GM21367 (cell line): ENCODE measurements around the gene SEMA5B.

Experiments
- ATAC-seq: cut with Tn5 transposase; IDR thresholded peaks from one replicate; pipeline ENCODE4 v1.9.1; 2021; ENCODE audit not compliant: unreplicated experiment

Gene SEMA5B

GRCh38 chr3:122974764-122975162 lies 52.8 kb downstream of the SEMA5B start:
- no peak for ATAC-seq

DNA sequence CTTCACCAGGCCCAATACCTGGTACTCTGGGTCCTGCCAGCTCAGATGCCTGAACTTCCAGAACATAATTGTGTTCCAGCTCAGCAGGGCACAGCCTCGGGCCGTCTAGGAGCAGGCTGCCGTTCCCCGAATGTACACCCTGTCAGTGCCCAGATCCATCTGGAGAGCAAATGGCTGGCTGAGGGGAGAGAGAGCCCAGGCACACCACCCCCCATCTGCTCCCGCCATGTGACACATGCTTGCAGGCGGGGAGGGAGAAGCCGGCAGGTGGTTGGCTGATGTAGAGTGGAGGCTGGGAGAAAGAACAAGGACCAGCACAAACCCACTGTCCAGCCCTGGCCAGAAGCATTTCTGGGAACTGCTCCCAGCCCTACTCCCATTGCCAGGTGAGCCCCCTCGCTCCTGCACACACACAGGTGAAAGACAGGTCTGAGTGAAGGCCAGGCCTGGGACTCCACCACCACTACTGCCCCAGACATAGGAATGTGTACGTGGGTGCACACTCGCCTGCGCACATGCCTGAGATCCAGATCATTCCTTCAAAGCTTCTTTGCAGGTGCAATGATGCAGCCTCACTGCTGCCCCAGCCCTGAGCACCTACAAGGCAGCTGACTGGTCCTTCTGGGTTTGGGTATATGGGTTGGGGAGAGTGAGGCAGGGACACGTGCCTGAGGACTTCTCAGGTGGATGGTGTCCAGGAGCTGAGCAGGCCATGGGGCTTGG lies 53.5 kb downstream of the SEMA5B start:
- ATAC-seq, result no peak

- no peak for ATAC-seq
Measured at GRCh38 chr3:122972141-122972540, 55.4 kb downstream of the SEMA5B start.

- ATAC-seq, result no peak
Measured at GRCh38 chr3:122969585-122970469, 57.7 kb downstream of the SEMA5B start.

- no peak for ATAC-seq
Measured at GRCh38 chr3:122967765-122968164, 59.8 kb downstream of the SEMA5B start.

GRCh38 chr3:122967356-122967755 lies 60.2 kb downstream of the SEMA5B start:
- ATAC-seq, result no peak

DNA sequence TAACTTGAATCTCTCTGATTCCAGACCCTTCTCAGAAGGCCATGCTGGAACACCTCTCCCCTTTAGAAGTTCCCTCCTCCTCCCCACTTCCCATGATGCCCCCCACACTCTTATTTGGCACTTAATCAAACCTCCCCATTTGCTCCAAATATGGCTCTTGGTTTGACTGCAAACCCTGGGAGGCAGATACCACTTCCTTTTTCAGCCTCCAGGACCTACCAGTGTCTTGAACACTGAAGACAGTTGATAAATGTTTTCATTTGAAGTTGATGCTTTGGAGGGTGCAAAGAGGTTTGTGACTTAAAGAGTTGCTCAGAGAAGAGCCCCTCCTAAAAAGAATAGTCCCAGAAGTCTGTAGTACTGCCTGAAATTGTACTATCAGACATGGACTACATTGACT lies 61.5 kb downstream of the SEMA5B start:
- ATAC-seq, result no peak

DNA sequence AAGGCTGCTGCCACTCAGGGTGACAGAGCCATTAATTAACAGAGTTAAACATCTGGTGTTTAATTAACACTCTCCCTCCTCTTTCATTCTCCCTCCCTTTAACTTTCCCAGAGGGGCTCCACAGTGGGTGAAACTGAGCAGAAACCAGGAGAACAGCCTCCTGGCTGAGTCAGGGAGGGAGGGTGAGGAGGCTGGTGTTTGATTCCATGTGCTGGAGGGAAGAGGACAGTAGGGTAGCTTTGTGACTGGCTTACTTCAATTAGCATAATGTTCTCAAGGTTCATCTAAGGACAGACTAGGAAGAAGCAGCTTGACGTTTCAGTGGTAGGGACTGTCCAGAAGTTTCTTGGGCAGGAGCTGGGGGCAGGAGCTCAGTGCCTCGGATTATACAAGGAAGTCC lies 62.8 kb downstream of the SEMA5B start:
- ATAC-seq, result no peak

DNA sequence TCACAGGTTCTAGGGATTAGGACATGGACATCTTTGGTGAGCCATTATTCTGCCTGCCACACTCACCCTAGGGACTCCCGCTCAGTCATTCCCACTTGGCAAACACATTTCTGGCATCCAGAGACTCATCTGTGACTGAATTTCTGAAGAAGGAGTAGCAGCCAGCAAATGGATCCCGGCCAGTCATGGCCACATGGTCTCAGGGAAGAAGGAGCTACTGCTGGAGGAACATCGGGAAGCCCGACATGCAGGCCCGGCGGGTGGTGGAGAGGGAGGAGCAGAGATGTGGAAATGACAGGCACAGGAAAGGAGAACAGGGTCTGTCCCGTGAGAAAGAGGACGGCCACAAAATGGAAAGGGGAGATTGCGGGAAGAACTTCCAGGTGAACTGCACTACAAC lies 65.4 kb downstream of the SEMA5B start:
- ATAC-seq, result no peak

DNA sequence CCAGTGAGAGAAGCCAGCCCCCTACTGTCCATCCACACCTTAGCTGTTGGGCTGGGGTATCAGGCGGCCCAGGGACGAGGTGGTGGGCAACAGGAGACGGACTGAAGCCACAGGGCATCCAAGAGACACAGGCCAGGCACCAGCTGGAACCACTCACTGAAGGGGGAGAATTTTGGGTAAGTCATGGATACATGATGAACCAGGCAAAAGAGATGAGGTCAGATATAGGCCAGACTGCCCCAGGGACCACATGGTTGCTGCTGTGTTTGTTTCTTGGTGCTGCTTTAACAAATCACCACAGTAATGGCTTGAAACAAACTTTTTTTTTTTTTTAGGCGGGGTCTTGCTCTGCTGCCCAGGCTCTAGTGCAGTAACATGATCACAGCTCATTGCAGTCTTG lies 66.4 kb downstream of the SEMA5B start:
- ATAC-seq, result no peak

GRCh38 chr3:122960652-122961051 lies 66.9 kb downstream of the SEMA5B start:
- ATAC-seq, result no peak

DNA sequence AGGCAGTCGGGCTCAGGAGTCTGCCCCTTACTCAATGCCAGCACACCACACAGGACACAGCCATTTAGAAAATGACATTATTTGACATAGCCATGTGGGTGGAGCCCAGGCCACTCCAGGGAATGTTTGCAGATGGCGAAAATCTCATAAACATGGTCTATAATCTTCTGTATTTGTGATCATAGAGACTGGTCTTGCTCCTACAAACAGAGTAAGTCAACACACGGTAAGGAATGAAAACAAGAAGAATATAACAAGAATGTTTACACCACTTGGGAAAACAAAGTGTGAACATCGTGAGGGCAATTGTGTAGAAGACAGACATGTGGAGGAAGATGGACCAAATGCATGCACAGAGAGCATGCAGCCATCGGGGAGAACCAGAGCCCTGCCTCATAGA lies 68.2 kb downstream of the SEMA5B start:
- ATAC-seq, result no peak

DNA sequence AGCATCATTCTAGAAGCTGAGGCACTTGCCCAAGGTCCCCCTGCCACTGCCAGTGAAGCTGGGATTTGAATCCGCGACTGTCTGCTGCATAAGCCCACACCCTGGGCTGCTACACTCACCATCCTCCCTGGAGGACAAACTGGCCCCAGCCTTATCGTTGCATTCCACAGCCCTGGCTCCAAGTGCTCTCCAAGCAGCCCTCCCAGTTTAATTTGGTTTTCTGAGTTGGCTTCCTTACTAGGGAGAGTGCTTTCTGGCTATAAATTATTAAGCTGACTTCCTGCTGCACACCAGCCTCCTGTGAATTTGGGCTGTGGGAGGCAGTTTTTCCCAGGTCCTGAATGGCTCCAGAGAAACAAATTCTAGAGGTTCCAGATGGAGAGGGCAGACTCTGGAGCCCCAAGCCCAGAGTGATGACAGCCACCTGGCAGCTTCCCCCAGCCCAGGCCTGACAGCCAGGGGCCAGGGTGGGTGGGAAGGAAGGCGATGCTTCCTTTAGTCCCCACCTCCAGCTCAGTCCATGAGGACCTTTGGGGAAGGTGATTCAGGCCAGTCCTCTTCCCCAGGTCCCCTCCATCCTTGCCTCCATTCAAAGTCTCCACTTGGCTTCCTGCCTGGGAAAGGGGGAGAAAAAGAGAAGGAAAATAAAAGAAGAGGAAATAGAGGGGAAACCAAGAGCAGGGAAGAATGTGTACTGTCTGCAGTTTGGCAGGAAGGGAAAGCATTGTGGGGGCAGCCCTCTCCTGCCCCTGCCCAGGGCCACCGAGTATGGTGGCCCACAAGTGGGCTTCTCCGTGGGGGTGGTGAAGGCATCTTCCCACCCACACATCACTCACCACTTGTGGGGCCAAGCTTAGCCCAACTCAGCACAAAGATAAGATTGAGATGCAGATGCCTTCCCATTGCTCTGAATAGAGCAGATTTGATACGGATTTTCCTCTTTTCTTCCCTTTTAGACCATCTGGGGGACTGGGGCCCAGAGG lies 69.6 kb downstream of the SEMA5B start:
- ATAC-seq, result no peak

DNA sequence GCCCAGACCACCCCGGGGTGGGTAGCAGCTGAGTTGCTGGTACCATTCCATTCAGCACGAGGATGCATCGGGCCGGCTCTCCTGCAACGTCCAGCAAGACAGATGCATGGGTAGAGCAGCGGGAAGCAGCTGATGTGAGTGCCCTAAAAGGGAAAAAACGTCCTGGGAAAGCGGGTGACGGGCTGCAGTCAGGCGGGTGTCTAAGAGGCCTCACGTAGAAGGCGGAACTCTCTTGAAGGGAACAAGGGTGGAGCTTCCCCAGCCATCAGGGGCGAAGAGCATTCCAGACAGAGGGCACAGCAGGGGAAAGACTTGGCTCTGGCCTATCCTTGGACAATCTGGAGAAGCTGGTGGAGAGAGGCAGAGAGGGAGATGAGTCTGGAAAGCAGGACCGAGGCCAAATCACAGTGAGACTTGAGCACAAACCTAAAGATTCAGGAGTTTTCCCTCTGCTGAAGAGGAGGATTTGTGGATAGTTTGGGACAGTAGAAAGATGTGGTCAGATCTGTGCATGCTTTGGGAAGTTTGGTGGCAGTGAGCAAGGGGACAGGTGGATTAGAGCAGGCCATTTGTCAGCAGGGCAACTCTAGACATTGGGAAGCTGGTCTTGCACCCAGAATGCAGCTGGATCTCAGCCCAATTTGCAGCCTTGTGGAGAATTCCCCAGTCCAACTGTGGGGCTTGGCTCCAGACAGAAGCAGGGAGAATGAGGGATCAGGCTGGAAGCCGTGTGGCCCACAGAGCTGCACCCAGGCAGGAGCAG lies 70.7 kb downstream of the SEMA5B start:
- no peak for ATAC-seq

DNA sequence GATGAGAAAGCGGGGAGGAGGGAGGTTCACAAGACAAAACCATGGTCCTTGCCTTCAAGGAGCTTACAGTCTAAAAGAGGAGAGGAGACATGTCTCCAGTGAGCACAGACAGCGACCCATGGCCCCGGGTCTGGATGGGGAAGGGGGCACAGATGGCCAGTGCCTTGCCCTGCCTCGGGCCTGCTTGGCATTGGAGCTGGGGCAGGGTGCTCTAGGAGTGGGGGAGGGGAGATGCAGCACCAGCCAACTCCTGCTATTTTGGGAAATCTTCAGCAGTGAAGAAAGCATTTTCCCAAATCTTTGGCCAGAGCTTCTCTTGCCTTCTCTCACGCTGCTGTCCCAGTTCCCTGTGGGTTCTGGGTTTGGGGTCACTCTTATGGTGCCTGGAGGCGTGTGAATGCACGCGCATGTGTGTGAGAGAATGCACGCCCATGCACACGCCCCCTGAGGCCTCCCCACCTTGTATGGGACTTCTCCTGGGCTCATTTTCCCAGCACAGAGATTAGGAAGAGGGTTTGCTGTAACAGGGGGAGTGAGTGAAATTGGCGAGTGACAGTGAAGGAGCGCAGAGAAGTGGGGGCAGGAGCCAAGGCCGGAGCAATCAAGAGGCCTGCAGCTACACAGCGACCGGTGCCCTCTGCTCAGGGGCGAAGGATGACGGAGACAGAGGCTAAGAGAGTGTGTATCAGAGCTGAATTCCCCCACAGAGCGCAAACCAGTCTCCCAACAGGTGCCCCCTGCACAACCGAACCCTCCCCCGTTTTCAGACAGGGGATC lies 71.5 kb downstream of the SEMA5B start:
- no peak for ATAC-seq

GRCh38 chr3:122952520-122952919 lies 75.0 kb downstream of the SEMA5B start:
- ATAC-seq, result no peak

DNA sequence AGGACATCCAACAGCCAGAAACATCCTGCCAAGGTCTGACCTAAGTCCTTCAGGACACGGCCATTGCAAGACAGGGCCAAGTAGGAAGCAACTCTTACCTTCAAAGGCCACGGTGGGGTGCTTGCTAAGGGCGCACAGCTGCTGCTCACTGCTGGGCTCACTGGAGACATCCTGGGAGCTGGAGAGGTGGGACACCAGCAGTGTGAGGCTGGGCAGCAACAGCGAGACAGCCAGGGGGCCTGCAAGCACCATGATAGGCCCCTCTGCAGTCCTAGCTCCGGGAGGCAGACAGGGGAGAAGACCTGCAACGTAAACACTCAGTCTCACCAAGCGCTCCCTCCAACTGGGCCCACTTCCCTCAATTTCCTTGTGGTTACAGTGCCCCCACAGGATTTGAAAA lies 79.2 kb downstream of the SEMA5B start:
- ATAC-seq, result no peak

DNA sequence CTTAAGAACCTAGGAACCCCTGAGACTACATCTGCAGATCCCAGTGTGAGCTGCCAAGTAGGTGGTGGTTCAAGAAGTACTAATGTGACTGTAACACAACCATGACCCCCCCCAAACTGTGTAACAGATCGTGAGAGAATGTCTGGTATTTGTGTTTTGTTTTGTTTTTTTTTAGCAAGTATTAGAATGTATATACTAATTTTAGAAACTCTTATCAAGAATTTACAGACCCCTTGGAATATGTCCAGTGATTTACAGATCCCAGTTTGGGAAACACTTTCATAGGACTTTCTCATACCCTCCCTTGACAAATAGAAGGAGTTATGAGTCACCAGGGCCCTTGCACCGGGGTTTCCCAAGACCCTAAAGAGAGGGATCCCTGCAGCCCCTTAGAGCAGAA lies 79.8 kb downstream of the SEMA5B start:
- no peak for ATAC-seq

DNA sequence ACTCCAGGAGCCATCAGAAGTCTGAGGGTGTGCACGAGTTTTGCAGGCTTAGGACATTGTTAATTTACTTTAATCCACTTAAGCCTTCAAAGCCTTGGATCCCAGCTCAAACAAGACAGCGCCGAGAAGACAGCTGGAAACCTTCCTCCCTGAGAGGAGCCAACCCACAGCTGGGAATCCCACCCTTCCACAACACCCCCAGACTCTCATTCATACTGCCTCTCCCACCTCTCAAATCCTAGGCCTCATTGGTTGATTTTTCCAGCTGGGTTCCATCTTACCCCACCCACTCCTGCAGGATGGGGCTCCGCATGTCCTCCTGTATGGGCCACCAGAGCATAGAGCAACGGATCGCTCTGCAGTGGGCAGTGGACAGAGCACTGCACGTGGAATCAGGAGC lies 80.4 kb downstream of the SEMA5B start:
- no peak for ATAC-seq

- no peak for ATAC-seq
Measured at GRCh38 chr3:122946185-122946584, 81.4 kb downstream of the SEMA5B start.
